Measurements from ENCODE around the gene LLGL2.

The LLGL2 gene

DNA sequence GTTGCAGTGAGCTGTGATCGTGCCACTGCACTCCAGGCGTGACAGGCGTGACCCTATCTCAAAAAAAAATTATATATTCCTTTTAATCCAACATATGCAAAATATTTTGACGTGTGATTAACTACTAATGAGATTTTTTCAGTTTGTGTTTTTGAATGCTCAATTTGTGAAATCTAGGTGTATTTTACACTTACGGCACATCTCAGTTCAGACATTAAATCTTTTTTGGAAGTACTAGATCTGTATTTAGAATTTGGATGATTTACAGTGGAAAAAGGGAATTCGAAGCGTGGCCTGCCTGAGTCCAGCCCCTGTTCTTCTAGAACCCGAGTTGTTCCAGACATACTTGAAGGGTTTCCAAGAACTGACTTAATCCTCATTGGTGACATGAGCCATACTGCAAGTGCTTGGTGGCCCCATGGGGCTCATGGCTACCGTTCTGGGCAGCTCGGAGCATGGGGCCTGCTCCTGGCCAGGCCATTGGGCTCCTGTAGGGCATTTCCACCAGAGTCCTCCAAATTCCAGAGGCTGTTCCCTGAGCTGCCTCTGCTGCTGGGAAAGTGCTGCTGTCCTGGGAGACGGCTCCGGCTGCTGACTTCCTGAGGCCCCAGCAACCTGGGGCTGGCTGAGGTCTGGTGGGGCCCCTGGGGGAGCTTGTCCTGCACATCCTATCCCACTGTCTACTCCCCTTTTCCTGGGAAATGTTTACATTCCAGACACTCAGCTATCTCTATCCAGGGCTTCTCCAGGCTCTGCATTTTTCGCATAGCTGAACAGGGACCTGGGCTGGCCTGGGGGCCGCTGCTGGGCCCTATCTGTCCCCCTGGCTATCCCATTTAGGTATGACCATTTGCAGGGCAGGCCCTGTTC, 27.2 kb downstream of the LLGL2 start:
- DNase-seq, result no peak

DNA sequence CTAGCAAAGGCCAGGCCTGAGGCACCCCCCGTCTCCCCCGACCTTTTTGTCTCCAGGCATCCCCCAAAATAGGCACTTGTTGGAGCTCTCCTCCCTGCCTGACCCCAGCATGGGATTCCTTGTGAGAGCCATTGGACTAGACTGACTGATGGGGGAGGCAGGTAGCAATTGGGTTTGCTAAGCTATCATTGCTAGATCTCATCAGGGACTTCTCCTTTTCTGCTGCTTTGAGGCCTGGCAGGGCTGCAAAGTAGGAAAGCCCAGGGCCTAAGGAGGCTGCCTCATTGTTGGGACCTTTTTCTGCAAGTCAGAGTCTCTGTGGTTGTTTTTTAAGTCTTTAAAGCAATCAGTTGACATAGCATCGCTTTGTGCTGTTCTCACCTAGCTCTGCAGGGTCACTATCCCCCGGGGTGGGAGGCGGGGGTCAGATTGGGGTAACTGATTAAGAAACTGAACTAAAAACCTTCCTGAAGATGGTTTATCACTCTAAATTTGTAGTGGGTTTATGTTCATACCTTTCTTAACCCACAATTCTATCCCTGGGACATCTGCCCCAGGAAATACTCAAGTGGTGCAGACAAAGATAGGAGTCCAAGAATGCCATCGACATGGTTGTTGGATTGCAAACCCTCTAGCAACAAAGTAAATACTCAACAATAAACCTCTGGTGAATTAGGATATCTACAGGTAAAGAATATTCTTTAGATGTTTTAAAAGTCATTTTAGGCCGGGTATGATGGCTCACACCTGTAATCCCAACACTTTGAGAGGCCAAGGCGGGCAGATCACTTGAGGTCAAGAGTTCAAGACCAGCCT, 28.0 kb downstream of the LLGL2 start:
- DNase-seq, result no peak

DNA sequence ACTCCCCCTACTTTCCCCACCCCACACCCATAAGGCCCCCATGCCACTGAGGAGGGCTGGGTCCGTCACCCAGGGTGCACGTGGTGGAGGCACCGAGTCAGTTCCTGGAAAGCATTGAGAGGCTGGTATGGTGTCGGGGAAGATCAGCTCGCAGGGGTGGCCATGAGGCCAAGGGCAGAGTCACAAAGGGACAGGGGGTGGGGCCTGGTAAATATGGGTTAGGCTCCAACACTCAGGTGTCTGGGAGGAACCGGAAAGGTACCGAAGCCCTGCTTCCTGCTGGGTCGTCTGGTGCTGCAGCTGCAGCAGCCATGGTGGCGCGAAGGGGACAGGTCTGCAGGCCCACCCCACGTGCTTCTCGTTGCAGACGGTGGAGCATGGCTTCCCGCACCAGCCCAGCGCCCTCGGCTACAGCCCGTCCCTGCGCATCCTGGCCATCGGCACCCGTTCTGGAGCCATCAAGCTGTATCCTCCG, 30.2 kb downstream of the LLGL2 start:
- DNase-seq, result no peak

DNA sequence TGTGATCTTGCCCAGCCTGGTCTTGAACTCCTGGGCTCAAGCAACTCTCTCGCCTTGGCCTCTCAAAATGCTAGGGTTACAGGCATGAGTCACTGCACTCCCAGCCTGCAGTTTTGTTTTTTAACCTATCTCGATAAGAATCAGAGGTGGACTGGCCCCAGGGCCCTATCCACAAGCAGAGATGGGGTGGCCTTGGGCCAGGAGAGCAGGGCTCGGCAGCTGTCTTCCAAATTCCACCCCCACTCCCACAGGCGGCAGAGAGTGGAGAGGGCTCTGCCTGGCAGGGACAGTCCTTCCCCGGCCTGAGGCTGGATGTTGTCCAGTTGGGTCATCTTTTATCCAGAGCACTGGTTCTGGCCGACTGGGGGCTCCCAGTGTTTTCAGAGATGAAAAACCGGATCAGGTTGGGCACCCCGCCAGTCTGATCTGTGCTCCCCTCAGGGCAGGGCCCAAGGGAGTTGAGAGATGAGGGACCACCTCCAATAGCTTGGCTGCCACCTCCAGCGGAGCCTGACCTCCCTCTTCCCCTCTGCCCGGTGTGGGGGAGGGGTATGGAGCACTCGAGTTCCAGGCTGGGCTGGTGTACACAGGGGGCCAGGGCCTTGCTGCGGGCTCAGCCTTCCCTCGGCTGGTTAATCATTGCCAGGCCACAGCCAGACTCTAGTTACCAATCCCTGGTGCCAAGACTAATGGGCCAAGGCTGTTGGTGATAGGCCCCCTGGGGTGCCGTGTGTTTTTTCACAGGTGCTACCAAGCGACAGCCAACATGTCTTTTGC, 31.8 kb downstream of the LLGL2 start:
- peak; percentile 9 to 74 for DNase-seq

DNA sequence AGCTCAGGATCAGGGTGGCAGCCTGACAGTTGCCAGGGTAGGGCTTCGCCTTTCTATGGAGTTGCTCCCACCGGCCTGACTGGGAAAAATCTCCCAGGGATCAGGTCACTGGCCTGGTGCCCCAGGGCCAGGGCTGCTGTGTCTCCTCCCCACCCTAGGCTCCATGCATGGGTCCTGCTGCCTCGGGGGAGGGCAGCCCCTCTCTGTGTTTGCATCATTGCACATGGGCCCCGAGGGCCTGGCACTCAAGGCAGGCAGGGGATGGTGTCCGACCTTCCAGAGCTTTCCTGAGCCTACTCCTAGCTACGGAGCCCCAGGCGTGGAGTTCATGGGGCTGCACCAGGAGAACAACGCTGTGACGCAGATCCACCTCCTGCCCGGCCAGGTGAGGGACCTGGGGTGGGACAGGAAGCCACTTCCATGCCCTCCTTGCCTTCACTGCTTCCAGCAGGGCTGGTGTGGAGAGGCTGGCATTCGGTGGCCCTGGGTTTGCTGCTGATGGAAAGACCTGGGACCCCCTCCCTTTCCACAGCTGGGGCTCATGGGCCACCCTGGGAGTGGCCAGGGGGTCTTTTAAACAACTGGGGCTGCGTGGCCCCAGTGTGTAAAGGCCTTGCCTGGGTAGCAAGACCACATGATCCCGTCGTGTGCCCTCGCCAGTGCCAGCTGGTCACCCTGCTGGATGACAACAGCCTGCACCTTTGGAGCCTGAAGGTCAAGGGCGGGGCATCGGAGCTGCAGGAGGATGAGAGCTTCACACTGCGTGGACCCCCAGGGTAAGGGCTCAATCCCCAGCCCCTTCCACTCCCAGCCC, 32.6 kb downstream of the LLGL2 start:
- no peak for DNase-seq

DNA sequence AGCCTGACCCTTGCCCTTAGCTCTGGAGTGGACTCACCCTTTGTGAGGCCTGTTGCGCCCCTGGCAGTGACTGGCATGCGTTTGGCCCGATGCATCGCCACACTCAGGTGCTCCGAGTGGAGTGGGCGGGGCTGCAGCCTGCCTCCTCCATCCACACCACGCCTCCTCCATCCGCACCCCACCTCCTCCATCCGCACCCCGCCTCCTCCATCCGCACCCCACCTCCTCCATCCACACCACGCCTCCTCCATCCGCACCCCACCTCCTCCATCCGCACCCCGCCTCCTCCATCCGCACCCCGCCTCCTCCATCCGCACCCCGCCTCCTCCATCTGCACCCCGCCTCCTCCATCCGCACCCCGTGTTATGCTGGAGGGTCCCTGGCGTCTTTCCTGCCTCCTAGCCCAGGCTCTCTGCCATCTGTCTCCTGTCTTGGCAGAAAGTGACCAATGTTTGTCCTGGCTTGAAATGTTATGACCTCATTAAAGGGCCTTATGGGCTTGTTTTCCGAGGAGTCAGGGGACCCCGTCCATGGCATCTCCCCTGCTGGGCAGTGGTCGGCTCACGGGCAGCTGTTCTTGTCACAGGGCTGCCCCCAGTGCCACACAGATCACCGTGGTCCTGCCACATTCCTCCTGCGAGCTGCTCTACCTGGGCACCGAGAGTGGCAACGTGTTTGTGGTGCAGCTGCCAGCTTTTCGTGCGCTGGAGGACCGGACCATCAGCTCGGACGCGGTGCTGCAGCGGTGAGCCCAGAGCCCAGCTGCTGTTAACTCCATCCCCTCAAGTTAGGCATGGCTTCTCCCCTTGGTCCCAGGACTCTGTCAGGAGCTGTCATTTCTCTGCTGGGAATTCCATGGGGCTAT, 33.4 kb downstream of the LLGL2 start:
- DNase-seq, result no peak

DNA sequence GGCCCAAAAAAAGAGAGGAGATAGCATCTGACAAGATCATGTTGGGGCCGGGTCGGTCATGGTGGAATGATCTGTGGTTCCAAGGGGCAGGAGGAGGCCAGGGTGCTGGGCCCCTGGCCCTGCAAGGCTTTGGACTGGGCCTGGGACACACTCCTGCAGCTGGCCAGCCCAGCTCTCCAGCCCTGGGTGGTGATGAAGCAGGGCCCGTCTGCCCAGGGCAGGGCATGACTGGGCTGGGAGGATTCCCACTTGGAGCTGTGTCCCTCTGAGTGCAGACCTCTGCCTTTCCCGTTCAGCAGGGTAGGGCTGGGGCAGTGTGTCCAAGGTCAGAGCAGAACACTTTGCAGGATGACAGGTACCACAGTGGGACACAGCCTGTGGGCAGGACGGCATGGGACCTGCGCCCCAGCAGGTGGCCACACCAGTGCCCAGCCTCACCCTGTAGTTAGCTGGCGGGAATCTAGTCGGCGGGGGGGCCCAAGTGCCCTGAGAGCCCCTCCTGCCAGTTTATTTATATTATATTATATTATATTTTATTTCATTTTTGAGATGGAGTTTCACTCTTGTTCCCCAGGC, 34.5 kb downstream of the LLGL2 start:
- no peak for DNase-seq

DNA sequence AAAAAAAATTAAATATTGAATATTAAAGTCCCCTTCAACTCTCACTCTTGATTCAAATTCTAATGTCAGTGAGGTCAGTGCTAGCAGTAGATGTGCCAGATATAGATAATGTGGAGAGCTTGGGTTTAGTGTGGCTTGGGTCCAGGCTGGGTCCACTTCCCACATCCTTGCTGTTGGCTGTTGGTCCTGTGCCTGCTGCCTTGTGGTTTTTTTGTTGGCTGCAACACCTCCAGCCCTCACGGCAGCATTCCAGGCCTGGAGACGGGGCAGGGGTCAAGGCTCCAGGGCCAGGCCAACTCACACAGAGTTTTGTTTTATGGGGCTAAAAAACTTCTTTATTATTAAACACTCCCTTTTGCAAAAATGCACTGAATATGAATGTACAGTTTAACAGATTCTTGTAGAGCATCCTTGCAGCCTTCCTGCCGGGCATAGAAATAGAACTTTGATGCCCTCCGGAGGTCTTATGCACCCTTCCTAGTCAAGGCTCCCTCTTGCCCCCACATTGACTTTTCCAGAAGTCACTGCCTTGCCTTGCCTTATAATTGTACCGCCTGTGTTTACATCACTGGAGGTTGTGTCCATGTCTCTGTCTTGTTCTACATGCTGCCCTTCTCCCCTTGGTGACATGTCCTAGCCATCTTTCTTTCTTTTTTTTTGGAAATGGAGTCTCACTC, 36.6 kb downstream of the LLGL2 start:
- no peak for DNase-seq

DNA sequence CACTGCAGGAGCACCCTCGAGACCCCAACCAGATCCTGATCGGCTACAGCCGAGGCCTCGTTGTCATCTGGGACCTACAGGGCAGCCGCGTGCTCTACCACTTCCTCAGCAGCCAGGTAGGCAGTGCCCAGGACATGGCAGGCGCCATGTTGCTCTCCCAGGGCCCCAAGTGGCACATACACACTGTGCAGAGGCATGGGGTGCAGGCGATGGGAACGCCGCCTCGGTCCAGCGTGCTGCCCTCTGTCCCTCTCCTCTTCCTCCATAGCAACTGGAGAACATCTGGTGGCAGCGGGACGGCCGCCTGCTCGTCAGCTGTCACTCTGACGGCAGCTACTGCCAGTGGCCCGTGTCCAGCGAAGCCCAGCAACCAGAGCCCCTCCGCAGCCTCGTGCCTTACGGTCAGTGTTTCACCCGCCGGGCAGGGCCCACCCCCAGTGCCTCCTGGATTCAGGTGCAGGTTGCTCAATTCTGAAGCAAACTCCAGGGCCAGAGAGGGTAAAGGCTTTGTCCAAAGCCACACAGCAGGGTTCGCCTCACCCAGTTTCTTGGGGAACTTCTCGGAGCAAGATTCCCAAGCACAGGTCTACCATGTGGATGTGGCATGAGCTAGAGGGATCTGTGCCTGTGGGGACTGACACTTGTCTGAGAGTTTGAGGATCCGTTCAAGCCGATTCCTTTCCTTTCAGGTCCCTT, 37.7 kb downstream of the LLGL2 start:
- no peak for DNase-seq

DNA sequence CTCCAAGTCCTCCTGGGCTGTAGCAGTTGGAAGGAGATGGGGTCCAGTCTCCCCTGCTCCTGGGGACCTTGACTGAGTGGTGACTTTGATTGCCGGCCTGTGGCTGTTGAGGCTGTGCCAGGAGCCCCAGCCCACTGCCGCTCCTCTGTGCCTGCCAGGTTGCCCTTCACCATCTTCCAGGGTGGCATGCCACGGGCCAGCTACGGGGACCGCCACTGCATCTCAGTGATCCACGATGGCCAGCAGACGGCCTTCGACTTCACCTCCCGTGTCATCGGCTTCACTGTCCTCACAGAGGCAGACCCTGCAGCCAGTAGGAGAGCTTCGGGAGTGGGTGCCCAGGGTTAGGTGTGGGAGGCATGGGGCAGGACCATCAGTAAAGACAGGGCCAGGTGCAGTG, 38.7 kb downstream of the LLGL2 start:
- DNase-seq, result no peak

DNA sequence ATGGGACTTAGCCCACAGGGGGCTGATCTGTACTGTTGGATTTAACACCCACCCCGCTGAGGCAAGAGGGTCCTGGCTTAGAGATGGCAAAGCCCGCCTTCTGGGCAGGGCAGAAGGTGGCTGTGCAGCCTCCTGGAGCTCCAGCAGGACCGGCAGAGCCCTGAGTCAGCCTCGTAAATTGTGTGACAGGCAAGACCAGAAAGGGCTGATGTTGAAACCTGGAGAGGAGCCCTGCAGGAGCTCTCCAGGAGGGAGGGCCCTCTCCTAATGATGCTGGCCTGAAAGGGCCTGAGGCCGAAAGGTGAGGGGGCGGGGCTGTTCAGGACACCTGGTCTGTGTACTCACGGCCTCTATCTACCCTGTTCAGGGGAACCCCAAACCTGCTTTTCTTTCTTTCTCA, 39.6 kb downstream of the LLGL2 start:
- DNase-seq, result no peak

DNA sequence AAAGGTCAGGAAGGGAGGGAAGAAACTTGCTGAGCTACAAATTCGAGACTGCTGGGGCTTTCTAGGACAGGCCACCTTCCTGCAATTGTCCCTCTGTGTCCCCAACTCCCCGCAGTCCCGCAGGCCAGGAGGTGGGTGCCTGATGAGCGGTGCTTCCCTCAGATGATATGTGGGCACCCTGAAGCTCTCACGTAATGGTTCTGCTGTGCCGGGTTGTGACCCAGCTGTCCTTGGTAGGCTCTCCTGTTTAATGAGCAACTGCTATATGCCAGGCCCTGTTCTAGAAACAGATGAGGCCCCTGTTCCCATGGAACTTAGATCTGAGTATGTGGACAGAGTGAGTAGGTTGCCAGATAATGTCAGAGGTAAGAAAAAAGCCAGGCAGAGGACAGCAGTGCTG, 40.1 kb downstream of the LLGL2 start:
- no peak for DNase-seq

DNA sequence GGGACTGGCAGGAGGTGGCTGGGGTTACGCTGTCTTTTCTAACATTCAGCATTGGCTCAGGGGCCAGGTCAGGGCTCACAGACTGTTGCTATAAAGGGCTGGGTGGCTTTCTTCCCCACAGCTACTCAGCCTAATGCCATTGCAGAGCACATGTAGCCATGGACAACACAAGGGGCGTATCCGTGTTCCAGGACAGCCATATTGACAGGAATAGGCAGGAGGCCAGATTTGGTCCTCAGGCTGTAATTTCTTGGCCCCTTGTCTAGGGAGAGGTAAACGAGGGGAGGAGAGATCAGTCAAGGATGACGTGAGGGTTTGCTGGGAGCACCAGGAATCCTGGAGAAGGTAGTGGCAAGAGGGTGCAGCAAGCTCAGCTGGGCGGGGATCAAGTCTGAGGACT, 40.9 kb downstream of the LLGL2 start:
- DNase-seq, result no peak

DNA sequence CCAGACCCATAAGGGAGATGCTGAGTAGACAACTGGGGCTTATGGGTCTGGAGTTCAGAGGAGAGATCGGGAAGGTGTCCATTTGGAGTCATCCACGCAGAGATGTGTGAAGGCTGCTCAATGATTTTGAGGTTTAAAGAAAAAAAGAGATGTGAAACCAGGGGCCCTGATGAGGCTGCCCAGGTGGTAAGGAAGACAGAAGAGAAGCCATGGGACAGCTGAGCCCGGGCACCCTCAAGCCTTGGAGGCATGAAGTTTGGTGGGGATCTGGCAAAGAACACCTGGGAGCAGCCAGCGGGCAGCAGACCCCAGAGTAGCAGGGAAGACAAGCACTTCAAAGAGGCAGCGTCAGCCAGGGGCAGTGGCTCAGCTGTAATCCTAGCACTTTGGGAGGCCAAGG, 41.3 kb downstream of the LLGL2 start:
- DNase-seq, result no peak

DNA sequence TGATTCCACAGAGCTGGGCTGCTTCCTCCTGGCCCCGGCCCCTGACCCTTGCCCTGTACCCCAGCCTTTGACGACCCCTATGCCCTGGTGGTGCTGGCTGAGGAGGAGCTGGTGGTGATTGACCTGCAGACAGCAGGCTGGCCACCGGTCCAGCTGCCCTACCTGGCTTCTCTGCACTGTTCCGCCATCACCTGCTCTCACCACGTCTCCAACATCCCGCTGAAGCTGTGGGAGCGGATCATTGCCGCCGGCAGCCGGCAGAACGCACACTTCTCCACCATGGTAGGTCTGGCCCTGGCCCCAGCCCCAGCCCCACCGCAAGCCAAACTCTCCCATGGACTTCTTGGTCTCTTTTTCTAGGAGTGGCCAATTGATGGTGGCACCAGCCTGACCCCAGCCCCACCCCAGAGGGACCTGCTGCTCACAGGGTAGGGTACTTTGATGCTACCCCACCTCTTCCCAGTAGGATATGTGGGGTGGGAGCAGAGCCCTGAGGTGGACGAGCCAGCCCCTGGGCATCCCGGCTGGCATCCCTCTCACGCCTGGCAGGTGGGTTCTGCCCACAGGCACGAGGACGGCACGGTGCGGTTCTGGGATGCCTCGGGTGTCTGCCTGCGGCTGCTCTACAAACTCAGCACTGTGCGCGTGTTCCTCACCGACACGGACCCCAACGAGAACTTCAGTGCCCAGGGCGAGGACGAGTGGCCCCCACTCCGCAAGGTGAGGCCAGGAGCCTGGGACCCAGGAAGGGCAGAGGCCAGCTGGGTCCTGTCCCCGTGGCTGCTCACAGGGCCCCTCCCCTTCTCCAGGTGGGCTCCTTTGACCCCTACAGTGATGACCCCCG, 43.1 kb downstream of the LLGL2 start:
- DNase-seq, result no peak

DNA sequence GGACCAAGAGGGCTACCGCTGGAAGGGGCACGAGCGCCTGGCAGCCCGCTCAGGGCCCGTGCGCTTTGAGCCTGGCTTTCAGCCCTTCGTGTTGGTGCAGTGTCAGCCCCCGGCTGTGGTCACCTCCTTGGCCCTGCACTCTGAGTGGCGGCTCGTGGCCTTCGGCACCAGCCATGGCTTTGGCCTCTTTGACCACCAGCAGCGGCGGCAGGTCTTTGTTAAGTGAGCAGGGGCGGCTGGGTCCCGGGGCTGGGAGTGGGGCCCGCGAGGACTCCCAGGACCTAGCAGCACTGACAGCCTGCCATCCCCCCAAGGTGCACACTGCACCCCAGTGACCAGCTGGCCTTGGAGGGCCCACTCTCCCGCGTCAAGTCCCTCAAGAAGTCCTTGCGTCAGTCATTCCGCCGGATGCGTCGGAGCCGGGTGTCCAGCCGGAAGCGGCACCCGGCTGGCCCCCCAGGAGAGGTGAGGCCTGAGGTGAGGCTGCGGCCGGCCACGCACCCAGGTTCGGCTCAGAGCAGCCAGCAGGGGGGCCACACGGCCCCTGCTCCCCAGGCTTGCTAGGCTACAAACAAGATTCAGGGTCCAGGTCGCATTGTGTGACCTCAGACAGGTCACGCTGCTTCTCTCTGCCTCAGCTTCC, 44.7 kb downstream of the LLGL2 start:
- no peak for DNase-seq

DNA sequence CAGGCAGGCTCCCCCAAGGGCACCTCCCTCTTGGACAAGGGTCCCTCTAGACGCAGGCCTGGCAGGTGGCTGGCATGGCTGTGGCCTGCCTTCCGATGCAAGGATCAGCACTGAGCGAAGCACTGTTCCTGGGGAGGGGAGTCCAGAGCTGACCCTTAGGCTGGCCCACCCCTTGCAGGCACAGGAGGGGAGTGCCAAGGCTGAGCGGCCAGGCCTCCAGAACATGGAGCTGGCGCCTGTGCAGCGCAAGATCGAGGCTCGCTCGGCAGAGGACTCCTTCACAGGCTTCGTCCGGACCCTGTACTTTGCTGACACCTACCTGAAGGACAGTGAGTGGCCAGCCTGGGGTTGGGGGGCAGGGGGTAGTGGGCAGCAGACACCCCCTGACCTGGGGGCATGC, 45.3 kb downstream of the LLGL2 start:
- no peak for DNase-seq

DNA sequence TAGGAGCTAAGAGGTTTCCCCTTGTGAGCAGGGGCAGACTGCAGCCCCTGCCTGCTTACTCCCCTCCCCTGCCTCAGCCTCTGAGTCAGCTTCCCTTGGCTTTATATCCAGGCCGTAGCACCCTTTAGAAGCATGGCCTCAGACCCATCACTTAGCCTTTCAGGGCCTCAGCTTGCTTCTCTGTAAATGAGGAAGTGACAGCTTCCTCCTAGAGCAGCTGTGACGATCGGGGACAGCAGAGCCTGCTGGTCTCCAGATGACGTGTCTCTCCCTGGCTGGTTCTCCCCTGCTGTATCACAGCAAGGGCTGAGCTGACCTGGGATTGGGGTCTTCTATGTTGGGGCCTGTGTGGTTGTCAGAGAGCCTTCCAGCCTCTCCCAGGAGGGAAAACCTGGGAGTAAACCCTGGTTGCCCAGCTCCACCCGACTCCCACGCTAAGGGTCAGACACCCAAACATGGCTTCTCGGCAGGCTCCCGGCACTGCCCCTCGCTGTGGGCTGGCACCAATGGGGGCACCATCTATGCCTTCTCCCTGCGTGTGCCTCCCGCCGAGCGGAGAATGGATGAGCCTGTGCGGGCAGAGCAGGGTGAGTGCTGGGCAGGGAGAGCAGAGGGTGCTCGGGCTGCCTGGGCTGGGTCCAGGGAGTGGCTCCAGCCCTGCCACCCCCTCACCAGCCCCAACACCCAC, 45.8 kb downstream of the LLGL2 start:
- DNase-seq, result no peak
